Measurements from ENCODE around the gene PRKAR1B.

Gene PRKAR1B

DNA sequence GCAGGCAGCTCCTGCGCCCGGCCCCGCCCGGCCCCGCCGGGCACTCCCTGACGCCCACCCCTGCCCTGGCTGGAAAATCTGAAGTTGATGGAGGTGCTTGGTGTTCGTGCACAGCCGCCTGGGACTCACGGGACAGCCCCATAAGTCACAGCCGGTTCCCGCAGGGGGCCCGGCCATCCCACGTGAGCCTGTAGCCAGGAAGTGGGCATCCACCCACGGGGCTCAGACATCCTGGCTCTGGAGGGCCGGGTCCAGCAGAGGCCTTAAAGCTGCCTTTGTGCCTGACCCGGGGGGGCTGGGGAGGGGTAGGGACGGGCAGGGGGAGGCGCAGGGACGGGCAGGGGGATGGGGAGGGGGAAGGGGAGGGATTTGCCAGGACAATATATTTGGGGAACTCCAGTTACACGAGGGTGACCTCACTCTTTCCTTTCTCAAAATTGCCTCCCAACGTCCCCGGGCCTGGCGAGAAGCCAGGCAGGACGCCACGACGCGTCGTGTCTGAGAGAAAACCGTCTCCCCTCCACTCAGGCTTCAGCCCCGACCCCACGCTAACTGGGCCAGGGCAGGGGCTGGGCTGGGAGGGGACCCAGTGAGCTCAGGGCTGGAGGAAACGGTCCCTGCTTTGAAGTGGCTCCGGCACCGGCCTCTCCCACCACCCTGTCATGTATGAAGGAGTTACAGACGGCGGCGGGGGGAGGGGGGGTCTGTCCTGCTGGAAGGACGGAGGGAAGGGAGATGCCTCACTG is 125.3 kb downstream of the PRKAR1B start:
- DNase-seq: no peak

DNA sequence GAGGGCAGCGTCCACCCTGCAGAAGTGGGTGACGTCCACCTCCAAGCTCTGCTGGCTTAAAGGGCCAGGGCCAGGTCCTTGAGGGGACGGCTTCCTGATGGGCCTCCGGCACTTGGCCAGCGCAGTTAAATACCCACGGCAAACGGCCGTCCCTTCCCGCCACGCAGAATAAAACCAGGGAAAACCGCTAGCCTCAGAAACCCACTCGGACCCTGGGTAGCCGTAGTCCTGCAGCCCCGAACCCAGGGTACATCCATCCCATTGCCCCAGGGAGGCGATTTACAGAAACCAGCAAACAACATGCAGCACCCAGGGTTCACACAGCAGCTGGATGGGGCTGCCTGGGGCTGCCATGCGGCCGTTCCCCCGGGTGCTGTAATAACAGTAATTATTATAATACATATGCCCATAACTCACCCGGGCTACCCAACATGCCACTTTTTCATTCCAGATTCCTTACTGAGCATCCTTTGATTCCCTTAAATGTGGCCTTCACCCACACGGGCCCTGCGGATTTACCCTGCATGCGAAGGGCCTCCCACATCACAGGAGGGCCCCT is 126.0 kb downstream of the PRKAR1B start:
- no peak for DNase-seq

DNA sequence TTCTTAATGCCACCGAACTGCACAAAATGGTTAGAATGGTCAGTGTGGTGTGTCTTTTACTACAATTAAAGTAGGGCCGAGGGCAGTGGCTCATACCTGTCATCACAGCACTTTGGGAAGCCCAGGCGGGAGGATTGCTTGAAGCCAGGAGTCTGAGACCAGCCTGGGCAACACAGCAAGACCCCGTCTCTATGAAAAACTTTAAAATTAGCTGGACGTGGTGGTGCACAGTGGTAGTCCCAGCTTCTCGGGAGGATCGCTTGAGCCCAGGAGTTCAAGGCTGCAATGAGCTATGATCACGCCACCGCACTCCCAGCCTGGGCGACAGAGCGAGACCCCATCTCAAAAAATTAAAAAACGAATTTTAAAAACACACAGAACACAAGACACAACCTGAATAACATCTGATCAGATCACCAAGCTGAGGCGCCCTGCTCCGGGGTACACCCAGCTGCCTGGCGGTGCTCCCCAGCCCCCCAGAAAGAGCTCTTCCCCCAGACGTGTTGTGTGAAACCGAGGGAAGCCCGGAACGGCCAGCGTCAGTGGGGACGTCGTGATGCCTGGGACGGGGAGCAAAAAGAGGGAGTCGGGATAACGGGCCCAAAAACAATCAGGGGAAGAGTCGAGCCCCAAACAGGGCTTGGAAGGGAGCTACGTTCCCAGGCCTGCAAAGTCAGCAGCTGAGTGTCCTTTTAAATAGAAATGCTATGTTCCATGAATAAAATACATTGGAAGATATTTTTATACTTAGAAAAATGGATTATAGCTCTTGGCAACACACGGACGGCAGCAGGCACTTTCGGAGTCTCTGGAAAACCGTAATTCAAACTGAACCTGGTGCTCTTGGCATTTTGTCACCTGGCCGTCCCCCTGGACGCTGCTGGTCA is 126.7 kb downstream of the PRKAR1B start:
- no peak for DNase-seq

DNA sequence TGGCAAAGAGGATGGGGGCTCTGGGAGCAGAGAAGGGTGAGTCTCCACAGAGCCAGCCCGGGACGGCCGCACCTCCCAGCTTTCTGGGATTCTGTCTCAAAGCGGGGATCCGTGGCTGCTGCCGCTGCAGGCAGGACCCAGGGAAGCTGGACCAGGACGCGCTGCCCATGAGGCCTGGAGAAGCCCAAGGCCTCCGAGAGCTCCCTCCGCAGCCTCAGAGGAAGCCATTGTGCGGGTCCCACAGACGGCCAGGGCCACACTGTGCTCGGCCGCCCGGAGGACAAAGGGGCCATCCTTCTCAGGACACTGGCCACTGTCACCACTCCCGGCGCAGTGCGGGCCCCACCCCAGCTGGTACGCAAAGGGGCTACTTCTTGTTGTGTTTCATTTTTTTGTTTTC is 128.2 kb downstream of the PRKAR1B start:
- DNase-seq: no peak

DNA sequence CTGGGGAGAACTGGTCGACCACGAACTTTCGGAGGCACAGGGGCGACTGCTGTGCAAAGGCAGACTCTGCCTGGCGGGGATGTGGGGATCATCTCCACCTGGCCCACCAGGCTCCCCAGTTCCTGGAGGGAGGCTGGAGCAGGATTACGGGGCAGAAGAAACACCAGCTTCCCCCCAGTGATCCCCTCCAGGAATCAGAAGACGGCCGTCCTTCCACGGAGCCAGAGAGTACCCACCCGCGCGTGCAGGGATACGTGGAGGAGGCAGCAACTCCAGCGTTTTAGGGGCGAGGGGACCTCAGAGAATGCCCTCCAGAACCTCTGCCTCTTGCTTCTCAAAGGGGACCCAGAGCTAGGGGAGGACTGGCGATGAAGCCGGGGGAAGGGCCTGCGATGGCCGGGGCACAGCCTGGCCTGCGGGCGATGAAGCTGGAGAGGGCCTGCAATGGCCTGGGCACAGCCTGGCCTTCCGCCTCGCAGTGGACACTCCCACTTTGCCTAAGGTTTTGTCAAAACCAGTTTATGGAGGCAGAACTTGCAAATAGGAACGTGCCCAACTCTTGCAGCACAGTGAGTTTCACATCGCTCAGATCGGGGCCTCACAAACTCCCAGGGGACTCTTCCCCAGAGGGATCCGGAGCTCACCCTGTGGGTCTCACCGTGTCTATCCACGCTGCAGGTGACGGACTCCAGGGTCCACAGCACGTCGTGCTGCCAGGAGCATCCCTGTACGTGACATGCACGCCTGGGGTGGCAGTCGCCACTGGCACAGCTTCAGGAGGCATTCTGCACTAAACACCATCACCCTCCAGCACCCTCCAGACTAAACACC is 129.5 kb downstream of the PRKAR1B start:
- no peak for DNase-seq

DNA sequence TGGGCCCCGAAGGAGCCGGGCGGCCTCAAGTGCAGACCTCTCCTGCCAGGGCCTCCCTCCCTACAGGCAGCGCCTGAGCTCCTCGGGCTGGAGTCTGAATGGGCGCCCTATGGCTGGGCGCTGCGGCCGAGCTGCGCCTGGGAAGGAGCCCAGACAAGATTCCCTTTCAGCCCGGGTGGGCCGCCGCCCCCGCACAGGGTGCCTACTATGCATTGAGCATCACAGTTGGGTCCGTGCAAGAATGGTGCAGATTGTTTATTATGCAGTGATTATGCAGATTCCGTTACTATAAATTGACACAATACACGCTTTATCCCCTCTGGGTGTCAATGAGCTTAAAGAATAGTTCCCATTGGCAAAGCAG is 130.3 kb downstream of the PRKAR1B start:
- no peak for DNase-seq

DNA sequence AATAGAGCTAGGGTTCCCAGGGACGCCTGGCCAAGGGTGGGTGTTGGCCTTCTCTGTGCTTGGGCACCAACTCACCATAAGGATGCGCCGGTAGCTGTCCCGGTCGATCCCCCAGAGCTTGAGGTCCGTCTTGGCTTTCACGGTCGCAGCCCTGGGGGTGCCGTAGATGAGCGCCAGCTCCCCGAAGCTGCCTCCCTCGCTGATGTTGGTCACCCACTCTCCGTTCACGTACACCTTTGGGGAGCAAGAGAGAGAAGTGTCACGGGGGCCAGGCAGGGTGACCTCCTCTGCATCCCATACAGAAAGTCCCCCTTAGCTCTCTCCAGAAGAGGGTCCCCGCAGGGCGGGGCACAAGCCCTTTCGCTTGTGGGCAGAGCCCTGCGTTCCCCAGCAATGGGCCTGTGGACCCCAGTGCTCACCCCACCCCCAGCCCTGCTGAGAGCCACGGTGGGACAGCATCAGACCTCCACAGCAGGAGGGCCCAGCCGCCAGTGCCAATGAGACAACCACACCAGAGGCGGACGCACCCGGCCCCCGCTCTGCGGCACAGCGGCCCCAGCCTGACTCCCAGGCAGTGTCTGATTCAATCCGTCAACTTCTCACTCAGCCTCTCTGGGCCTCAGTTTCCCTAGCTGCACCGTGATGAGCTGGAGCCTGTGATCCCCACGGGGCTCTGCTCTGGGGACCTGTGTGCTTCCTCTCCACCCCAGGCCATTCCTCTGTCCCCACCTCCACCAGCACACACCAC is 130.8 kb downstream of the PRKAR1B start:
- DNase-seq: no peak

DNA sequence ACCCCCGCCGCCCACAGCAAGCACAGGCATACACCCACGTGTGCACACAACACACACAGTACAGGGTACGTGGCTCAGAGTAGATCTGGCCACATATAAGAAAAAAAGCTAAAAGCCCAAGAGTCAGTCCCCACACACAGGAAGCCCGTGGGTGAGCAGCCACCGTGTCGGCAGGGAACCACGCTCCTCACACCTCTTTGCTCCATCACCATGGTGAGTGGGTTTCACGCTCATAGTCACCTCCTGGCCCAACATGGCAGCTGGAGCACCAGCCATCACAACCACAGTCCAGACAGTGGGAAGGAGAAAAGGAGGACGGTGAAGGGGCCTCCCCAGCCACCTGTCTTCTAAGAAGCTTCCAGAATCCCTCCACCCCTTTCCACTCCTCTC is 131.5 kb downstream of the PRKAR1B start:
- DNase-seq: no peak

DNA sequence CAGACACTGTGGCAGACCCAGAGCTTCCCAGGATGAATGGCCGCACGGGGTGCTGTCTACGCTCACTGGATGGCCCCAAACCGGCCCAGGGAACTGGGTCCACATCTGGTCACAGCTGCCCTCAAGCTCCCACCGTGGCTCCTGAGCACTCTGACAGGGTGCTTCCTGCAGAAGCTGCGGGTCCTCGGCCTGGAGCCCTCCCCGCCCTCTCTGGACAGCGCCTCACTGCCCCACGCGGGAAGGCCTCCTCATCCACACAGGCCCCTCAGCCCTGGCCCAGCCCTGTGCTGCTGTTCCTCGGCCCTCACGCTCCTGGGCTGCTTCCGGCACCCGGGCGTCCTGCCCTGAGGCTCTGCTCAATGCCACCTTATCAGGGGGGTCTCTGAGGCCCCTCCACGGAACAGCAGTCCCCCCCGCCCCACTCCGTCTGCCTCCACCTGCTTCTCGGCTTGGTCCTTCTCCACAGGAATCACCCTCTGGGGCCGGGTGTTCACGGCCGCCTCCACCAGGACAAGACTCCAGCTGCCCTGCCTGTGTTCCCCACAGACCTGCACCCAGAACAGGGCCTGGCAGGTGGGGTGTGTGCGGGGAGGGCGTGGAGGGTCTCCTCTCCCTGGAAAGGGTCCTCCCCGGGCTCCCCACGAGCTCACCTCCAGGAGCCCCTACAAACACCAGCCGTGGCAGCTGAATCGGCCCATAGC is 132.0 kb downstream of the PRKAR1B start:
- DNase-seq: no peak

DNA sequence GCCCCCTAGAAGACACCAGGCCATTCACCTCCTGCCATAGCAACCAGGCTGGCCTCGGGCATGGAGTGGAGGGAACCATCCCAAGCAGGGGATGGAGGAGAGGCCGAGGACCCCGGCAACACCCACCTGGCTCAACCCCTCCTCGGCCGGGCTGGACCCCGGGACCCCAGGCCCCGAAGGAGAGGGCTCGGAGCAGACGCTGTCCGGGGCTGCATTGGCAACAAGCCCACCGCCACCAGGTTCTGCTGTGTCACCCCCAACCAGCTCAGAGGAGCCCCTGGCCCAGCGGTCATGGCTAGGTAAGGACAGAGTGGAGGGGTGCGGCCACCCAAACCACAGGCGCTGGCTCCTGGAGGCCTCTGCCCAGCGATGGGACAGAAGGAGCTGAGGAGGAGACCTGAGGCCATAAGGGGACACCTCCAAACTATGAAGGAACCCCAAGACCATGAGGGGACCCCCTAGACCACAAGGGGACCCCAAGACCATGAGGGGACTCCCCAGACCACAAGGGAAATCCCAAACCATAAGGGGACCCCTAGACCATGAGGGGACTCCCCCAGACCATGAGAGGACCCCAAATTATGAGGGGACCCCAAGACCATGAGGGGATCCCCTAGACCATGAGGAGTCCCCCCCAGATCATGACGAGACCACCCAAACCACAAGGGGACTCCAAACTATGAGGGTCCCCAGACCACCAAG is 132.7 kb downstream of the PRKAR1B start:
- DNase-seq: no peak

DNA sequence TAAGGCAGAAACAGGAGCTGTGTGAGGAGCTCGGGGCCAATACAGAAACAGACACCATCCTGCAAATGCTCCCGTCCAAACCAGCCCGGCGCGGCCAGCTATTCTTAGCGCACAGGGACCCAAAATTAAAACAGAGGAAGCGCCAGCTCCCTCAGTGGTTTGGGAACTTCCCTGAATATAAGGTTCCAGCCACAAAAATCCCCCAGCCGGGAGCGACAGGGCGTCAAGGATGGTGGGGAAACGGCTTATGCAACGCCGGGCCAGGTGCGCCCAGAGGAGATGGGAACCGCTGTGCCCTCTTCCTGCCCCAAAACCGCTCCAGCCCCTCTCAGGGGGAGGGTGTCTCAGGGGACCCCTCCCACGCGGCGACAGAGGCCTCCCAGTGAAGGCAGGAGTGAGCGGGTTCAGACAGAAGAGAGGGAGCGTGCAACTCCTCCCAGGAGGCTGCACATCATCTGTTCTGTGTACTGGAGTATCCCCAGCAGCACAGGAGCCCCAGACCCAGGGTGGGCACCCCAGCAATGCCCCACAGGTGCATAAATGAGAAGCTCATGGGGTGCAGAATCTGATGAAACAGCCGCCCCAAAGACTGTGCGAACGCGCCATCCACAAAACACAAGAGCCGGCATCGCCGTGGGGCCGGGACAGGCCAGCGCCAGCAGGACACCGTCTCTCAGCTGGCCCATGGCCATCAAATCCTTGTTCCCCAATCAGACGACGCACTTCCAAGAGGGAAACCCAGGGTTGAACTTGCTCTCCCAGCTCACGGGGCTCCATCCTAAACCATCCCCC is 133.6 kb downstream of the PRKAR1B start:
- DNase-seq: no peak

DNA sequence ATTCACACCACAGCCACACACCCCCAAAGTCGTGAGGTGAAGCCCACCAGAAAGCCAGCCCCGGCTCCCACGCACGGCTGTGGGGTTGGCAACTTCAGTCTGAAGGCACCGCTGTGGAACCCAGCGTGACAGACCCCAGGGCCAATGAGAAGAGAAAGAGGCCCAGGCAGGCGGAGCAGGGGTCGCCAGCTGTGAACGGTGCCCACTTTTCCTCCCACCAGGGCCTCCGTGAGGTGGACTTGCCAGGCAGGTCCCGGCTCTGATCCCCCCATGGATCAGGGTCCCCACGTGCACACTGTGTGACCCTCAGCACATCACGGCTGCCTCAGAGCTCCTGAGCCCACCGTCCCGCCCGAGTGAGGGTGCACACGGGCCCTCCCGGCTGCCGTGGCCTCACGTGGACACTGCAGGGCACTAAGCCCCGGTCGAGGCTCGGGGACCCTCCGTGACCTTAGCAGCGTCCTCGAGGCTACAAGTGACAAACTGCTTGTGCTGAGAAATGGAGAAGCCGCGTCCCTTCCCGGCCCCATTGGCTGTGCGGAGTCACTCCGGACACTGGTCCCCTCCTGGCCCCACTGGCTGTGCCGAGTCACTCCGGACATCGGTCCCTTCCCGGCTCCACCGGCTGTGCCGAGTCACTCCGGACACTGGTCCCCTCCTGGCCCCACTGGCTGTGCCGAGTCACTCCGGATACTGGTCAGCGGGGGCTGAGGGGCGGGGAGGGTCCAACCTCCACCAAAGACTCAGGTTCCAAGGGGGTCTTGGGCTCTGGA is 135.0 kb downstream of the PRKAR1B start:
- no peak for DNase-seq

DNA sequence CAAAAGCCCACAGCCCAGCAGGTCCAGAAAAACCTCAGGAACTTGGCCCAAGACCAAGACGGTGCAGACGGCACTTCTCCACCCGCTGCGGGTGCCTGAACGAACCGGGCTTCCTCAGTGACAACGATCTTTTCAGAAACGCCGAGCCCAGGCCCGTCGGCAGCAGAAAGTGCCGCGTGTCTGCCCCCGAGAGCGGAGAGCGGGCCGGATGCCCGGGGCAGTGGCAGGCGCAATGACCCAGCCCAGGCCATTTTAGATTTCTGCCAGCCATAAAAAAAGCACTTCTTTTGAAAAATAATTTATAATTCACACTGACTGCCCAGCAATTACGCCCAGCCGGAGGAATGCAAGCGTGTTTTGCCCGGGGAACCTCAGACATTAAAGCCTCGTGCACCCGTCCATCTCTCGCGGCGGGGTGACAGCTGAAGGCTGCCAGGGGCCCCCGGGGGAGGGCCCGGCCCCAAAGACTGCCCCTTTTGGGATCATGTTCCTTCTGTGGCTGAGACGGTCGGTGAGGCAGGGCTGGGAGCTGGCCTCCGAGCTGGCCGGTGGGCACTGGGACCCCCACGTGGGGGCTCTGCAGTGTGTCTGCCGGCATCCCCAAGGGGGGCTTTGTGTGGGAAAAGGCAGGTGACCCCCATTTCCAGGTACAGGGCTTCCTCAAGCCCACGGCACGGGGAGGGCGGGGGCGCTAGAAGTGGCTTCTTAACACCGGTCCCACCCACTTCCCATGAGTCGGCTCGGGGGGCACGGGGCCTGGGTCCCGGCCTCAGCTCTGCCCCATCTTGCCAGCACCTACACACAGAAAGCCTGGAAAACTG is 136.1 kb downstream of the PRKAR1B start:
- no peak for DNase-seq

DNA sequence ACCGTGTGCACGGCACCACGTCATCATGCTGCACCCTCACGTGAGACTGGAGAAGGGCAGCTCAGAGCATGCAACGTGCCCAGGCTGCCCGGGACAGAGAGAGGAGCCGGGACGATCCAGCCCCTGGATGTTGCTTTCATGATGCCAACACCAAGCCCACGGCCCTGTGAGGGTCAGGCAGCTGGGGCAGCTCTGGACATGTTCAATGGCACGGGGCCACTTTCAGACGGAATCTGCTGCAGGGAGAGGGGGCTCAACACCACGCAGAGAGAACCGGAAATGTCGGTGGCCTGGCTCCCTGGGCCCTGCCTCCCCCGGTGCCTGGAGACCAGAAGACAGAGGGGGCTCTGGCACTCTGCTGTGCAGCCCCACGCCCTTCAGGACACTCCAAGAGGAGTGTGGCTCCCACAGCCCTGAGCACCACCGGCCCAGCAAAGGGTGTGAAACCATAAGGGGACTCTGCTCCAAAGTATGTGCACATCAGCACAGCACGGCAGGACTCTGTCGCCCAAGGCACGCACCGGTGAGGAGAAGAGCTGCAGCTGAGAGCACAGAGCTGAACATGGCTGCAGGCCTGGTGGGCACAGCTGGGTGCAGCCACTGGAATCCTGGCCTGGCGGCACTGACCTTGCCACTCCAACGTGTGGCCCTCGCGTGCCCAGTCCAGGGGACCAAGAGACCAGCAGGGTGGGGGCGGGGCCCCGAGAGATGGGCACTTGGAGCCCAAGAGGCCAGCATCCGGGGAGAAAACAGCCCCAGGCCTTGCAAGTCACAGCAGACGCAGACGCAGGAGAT is 137.1 kb downstream of the PRKAR1B start:
- no peak for DNase-seq

DNA sequence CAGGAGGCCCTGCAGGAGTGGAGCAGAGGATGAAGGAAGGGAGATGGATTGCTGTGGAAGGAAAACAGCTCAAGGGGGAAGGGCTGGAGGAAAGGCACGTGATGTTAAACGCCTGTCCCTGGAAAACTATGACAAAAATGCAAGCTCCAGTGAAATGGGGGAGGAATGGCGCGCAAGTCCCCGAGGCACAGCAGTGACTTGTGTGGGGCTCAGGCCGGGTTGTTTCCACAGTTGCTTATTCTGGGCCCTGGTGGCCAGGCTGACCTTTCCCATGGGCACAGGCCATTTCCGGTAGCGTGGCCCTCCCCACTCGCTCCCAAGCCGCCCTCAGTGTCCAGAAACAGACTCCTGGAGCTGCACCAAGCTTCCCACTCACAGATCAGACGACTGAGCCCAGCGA is 139.3 kb downstream of the PRKAR1B start:
- no peak for DNase-seq

DNA sequence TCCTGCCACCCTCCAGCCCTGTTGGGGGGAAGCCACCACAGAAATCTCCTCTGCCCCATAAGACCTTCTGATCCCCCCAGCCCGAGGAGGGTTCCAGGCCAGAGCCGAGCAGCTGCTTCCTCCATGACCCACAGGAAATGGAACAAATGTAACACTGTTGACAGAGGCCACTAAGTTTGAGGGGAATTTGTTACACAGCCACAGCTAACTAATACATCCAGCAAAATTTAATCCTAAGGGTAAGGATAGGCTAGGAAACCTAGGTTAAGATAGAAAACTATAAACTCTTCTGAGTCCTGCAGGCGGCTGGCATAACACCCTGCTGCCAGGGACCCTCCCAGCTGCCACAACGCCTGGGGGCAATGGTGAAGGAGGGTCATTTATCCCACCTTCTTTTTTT is 140.6 kb downstream of the PRKAR1B start:
- no peak for DNase-seq

DNA sequence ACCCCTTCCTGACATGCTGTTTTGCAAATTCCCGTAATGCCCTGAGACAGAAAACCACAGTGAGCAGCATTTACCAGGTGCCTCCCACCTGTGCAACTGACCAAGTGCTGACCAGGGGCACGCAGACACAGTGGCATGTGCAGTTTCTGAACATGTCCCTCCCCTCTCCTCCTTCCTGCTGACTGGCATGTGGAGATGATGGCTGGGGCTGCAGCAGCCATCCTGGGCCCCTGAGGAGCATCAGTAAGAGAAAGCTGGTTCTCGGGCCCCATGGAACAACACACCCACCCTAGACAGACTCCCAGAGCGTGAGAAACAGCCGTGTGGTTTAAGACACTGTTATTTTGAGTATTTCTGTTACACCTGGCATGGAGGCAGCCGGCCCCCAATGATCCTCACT is 141.2 kb downstream of the PRKAR1B start:
- no peak for DNase-seq

Measured in NCI-H446 treated with DMSO at 0.1 percent for 48 hours (cell line).